CD4-positive, alpha-beta T cell treated with Interleukin-21 for 1 hour (primary cell): ENCODE measurements around the gene ZNF324.
"Not testable (repeated sequence)": the region's sequence is repeated elsewhere in the genome, so short reads cannot be mapped to it uniquely, and the experiment has no call there.

Experiments used
- DNase-seq: peaks from one replicate; pipeline ENCODE4 v3.0.0-alpha.2; 2020

The ZNF324 gene

DNA sequence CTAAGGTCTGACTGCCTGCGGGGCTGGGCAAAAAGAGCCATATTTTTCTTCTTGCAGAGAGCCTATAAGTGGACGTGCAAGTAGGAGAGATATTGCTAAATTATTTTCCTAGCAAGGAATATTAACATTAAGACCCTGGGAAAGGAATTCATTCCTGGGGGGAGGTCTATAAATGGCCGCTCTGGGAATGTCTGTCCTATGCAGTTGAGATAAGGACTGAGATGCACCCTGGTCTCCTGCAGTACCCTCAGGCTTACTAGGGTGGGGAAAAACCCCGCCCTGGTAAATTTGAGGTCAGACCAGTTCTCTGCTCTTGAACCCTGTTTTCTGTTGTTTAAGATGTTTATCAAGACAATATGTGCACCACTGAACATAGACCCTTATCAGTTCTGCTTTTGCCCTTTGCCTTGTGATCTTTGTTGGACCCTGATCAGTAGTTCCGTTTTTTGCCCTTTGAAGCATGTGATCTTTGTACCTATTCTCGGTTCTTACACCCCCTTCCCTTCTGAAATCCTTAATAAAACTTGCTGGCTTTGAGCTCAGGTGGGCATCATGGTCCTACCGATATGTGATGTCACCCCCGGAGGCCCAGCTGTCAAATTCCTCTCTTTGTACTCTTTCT lies 40.8 kb downstream of the ZNF324 start:
- not testable (repeated sequence) for DNase-seq

DNA sequence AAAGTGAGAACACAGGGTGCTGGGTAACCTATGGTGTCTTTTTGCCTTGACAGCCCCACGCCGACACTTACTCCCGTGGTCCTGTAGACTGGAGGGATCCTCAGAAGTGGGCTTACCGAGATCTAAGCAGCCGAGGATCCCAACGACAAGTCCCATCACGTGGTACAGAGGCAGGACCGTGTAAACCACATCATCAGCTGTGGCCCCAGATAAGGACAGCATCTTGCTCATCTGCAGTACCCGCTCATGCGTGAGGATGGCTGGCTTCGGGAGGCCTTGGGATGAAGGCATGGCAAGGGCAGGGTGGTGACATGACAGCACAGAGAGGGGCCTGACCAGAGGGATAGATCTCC lies 42.8 kb downstream of the ZNF324 start:
- no peak for DNase-seq

DNA sequence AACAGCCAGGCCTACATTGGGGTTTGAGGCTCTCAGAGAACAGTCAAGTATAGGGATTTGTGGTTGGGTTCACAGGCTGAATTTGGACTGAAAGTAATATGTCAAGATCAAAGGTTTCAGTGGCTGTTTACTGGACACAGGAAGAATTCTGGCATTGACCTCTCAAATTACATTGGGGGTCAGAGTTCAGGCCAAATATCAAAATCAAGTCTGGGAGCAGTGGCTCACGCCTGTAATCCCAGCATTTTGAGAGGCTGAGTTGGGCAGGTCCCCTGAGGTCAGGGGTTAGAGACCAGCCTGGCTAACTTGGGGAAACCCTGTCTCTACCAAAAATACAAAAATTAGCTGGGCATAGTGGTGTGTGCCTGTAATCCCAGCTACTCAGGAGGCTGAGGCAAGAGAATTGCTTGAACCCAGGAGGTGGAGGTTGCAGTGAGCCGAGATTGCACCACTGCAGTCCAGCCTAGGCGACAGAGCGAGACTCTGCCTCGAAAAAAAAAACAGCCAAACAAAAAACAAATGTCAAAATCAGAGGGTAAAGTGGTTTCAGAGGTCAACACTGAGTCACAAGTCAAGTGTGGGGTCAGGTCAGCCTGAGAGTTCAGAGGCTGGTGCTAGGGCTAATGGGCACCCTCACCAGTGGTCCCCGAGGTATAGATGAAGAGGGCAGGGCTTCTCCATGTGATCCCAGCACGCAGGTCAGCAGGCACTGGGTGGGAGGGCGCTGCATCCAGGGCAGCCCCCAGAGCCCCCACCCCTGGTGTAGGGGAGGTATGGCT lies 43.4 kb downstream of the ZNF324 start:
- DNase-seq: no peak

DNA sequence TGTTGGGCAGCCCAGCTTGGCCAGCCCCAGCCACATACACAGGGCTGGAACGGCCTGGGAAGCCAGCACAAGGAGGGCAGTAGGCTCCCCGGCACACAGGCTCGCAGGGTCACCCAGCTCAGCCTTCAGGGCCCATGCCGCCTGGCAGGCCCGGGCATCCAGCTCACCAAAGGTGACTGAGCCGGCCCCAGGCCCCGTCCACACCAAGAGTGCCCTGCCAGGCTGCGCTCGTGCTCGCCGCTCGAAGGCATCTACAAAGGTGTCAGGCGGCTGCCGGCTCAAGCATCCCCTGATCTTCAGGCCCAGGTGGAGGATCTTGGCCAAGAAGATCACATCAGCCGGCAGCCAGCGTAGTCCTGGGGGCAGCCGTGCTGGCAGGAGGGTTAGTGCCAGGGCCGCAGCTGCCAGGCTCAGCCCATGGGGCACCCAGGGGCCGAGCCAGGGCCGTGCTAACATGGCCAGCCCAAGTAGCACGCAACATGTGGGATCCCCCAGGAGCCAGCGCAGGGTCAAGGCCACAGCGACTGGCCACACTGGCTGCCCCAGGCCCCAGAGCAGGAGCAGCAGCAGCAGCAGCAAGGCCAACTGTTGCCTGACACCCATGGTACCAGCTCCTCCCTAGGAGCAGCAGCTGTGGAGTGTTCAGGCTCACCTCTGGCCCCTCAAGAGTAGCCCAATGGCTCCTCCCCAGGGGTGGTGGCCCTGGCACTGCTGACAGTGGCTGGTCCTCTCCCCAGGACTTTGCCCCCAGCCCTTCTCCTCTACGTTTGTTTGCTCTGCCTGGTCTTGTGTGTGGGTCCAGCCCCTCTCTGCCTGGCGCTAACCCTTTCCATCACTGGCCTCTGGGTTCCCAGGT lies 44.7 kb downstream of the ZNF324 start, which contains the start of gene SLC27A5:
TSS of gene SLC27A5 (minus strand) at position 640 of the 856 bp plus-strand sequence. CDS start at position 603, 37 bp downstream.
- DNase-seq: no peak

DNA sequence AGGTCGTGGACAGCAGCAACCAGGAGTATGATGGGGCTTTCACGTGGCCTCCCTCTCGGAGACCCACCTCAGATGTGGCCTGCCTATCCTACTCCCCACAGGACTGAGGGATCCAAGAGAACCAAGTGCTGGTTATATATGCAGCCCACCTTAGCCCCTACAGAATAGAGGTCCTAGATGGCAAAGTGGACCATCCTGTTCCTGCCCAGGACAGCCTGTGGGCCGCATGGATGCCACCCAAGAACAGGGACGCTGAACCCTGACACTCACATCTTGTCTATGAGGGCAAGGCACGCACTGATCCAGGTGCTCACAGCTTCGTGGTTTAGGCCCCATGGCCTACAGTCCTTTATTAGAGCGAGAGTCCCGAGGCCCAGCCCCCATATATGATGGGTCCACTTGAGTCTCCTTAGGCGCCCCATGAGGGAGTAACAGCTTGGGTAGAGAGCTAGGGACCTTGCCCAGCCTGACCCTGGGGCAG lies 46.4 kb downstream of the ZNF324 start:
- no peak for DNase-seq

DNA sequence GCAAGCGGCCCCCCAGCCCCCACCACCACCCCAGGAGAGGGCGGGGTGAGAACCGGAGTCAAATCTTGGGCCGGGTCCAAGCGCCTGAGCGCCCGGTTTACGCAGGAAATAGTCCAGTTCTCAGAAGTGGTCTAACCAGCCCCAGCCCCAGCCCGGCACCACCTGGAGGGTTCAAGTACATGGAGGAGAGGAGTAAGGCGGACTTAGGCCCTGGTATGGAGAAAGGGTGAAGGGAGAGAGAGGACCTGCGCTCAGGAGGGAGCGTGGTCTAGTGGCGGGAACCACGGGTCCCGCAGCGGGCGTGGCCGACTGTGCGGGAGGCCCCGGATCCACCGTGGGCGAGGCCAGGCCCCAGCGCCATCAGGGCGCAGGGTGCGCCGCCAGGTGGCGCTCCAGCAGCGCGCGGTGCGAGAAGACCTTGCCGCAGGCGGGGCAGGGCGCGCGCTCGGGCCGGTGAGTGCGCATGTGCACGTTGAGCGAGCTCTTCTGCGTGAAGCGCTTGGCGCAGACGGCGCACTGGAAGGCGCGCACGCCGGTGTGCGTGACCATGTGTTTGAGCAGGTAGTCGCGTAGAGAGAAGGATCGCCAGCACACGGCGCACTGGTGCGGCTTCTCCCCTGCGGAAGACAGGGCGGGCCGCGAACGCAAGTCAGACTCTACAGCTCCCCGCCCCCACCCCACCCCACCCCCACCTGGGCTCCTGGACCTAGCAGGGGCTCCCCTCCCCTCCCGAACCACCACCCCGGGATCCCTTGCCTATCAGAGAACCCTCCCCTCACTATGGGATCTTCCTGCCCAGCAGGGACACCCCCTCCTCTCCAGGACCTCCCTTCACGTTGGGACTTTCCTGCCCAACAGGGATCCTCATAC lies 47.0 kb downstream of the ZNF324 start:
- DNase-seq: peak; percentile 93

DNA sequence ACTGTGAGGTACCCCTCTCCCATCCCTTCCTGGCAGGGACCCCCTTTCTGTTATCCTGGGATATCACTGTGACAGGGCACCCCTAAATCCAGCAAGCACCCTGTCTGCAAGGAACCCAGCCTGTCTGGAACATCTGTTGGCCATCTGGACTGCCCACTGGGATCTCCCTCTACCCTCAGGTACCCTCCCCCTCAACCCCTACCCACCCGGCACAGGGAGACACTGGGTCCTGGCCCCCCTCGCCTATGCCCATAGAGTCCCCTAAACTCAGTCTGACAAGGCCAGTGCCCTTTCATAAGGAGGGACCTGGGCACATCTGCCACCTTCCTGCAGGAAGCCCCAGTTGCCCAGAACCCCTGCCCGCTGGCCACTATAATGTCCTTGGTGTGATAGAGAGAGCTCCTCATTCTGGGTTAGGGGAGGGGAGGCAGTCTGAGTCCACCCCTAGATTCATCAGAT lies 47.7 kb downstream of the ZNF324 start:
- no peak for DNase-seq

DNA sequence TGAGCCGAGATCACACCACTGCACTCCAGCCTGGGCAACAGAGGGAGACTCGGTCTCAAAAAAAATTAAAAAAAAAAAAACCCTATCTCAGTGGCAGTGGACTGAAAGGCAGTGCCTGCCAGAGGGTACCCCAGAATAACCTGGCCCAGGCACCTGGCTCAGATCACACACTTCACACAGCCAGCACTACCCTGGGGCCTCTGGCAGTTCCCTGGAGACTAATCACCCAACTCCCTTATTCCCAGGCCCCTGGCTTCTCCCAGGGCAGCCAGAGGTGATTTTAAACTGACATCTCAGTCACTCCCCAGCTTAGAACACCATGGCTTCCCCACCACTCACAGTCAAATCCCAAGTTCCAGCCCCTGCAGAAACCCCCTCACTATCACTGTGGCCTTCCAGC lies 48.4 kb downstream of the ZNF324 start:
- DNase-seq: no peak

DNA sequence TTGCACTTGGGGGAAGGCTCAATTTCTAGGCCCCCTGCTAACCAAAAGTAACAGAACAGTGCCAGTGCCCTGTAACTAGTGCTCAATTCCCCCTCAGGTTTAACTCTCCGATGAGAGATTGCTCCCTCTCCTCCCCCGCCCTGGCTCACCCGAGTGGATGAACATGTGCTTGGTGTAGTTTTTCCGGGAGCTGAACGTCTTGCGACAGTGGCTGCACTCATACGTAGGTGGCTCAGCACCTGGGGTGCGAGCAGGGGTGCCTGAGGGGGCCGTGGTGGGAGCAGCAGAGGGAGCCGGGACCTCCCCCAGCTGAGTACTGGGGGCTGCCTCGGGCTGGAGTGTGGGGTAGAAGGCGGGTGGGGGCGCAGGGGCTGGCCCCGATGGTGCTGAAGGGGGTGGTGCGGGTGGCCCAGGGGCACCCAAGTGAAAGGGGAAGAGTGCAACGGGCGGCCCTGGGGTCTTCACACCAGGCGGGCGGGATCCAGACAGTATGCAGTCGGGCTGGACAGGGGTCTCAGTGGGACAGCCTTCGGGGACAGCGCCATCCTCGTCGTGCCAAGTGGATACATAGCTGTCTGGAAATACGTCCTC lies 49.5 kb downstream of the ZNF324 start:
- DNase-seq: no peak

DNA sequence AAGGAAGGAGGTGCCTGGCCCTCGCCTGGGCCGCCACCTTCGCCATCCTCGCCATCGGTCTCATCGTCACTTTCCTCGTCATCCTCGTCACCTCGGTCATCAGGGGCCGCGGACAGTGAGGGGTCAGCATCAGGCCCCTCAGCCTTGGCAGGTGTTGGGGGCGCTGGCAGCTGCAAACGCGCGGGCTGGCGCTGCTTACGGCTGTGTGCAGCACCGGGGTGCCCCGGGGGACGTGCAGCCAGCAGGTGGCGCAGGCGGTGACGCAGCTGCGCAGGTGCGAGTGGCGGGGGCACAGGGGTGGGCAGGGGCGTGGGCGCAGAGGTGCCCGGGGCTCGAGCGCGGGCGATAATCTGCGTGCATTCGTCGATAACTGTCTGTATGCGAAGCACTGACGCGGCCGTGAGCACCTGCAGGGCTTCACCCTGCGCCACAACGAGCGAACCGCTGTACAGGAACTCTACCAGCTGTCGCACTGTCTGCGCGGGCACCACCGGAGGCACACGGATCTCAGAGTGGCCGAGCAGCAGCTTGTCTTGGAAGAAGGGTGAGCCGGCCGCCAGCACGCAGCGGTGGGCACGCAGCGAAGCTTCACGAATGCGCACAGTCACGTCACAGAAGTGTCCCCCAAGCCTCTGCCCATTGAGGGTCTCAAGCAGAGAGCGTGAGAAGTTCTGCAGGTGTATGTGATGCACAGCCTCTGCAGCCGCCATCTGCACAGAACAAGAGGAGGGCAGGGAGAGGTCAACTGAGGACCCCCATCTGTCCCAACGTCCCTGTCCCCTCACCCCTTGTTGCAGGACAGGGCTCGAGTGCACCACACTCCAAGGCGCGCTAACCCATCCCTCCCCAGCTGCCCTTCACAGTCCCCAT lies 50.3 kb downstream of the ZNF324 start:
- DNase-seq: no peak

DNA sequence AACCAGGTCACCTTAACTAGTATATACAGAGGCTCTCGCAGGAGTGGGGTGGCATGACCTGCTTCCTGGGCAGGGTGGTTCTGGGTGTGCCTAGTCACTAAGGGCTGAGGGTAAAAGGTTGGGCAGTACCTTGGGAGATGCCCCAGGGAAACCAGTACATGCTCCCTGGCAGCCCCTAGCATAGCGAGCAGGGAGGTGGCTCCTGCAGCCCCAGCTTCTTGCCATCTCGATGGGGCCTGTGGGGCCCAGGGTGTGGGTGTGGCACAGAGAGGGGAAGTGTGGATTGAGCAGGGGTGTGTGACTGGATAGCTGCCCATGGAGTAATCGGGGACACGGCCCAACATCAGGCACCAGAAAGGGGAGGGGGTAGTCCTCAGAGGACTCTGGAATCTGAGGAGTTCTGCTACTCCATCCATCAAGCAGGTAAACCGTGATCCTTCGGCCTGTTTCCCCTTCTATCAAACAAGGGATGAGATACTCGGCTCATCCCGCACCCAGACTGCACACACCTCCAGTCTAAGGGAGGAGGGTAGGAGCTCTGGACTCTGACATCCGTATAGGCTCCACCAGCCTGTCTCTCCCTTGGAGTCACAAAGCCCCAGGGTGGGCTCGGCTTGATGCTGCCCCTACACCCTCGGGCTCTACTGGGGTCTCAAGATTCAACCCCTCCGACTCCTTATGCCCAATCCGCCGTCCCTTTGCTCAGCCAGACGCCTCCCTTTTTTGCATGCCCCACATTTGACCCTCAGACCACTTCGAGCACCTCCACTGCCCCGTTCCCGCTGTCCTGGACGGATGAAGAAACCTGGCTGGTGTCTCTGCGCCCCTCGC lies 51.6 kb downstream of the ZNF324 start:
- no peak for DNase-seq

DNA sequence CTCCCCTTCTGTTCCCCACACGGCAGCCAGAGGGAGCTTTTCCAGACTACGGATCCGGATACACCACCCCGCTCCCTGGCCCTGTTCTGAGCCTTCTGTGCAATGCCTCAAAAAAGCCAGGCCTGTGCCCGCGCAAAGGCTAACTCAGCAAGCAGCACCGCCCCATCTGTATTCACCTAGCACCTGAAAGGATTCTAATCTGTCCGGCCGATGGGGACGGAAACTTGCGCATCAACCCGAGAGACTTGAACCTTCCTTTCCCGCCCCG lies 52.1 kb downstream of the ZNF324 start:
- DNase-seq: peak; percentile 53

DNA sequence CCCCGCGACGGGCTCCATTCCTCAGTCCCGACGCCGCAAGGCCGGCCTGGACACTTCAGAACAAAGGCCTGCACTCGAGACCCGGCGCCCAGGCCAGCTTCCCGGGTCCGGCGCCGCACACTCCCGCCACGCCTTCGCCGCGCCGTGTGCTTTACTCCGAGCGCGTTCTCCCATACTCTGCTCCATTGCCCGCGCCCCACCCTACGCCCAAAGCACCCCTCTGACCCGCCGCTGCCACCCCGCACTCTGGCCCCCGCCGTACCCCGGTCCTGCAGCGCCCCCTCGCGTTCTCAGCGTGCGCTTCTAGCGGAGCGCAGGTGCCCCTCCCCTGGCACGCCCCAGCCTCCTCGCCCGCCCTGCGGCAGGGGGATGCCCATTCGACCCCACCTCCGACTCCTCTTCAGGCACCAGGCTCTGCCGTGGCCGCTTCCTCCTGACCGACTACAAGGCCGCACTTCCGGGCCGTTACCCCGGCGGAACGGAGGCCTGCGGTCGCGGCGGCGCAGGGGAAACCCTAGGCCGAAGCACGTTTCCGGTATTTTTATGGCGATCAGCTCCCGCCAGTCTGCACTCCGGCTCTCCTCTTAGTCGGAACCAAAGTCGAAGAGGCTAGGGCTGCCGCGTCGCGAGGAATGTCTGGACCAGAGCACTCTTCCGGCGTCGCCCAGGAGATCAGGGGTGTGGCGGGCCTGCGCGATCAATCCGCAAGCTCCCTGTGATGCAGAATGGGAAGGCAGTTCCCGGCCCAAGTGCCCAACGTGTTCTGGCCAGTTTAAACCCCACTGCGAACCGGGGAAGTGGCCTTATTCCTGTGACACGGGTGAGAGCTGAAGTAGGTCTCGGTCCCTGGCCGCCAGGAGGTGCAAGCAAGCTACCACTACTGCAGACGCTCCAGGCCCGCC lies 52.7 kb downstream of the ZNF324 start, which contains the start of gene ZBTB45:
TSS of gene ZBTB45 (minus strand) at position 456 of the 902 bp plus-strand sequence. CDS start 2,137 bp downstream, outside the sequence.
- DNase-seq: peak; percentile 94

DNA sequence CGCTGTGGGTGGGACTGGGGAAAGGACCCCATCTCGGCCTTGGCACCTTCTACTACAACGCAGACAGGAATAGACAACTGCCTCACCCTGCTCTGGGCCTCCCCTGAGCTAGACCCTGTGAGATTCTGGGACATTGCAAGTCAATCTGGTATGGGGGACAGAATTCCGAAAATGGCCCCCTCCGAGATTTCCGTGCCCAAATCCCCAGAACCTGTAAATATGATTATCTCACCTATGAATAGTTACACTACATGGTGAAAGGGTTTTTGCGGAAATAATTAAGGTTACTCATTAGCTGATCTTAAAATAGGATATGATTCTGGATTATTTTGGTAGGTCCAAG lies 53.3 kb downstream of the ZNF324 start:
- DNase-seq: no peak

DNA sequence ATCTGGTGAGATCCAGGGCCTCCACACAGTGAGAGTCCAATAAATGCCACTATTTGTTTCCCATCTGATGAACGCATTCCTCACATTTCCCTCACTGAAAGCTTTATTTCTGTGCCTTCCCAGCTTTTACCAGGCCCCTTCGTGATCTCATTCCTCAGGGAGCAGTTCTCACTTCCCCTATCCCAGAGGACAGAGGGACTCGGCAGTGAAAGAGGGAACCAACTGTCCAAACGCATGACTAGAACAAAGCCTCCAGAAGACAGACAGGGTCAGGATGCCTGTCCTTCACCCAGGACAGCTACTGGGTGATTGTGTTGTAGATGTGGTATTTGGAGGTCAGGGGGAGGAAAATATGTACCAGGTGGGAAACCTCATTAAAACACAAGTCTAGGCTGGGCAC lies 54.8 kb downstream of the ZNF324 start:
- no peak for DNase-seq

DNA sequence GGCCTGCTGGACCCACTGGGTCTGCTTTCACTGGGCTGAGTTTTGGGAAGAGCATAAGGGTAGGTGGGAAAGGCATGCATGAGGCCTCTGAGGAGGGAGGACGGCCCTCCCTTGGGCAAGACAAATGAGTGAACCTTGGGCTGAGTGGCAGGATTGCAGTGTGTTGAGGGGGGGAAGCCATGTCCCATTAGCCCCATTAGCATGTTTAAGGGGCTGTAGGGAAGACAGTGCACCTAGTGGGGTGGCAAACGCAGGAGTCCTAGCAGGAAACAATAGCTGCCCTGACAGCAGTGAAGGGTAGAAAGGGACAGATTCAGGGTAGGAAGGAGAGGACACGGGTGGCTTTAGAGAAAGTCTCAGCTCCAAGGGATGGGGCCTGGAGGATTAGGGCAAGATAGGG lies 55.8 kb downstream of the ZNF324 start:
- no peak for DNase-seq
